NB4 (cell line): ENCODE data around the gene SCAP.

Source experiments
- MYC ChIP-seq: IDR thresholded peaks from 2 replicates; pipeline ENCODE4 v1.6.1; 2011; ENCODE audit warnings: low read depth, low read length
- POLR2A ChIP-seq: IDR thresholded peaks from 2 replicates; pipeline ENCODE4 v1.6.1; 2011; ENCODE audit warnings: mild to moderate bottlenecking; ENCODE audit not compliant: insufficient read length; ENCODE audit errors: extremely low read depth
- TF ChIP-seq, protein P1 (sequence below): IDR thresholded peaks from one replicate; pipeline ENCODE4 v1.5.1; 2012; ENCODE audit warnings: low read depth, low read length

DNA sequence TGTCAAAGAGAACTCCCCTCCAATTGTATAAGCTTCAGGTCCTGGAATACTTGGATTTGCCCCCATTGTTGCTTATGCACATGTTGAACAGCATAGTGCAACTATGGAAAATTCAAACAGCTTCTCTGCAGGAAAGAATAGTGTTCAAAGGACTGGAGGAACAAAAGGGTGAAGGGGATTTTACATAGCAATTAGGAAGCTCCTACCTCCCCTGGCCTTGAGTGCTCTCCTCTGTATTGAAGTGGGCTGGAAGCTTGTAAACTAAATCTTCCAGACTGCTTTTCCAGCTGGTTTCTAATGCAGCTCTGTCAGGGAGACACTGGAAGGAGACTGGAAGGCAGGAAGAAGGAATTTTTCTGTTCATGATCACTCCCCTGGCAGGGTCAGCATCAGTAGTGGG lies 45.0 kb upstream of the SCAP start:
- TF ChIP-seq, protein P1, sequence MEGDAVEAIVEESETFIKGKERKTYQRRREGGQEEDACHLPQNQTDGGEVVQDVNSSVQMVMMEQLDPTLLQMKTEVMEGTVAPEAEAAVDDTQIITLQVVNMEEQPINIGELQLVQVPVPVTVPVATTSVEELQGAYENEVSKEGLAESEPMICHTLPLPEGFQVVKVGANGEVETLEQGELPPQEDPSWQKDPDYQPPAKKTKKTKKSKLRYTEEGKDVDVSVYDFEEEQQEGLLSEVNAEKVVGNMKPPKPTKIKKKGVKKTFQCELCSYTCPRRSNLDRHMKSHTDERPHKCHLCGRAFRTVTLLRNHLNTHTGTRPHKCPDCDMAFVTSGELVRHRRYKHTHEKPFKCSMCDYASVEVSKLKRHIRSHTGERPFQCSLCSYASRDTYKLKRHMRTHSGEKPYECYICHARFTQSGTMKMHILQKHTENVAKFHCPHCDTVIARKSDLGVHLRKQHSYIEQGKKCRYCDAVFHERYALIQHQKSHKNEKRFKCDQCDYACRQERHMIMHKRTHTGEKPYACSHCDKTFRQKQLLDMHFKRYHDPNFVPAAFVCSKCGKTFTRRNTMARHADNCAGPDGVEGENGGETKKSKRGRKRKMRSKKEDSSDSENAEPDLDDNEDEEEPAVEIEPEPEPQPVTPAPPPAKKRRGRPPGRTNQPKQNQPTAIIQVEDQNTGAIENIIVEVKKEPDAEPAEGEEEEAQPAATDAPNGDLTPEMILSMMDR, result no peak
- TF ChIP-seq POLR2A, result no peak
- no peak for TF ChIP-seq MYC
